Measurements from ENCODE around the gene FALEC. TPM values are rescaled to one million over a fixed set of nuclear protein-coding genes. Genes with fewer than 3 reads are reported as not detected.

FALEC gene
- total RNA-seq, 1 donor = 1.3 TPM

GRCh38 chr1:150548632-150549495 lies 33.3 kb downstream of the FALEC start, which contains the start of gene ADAMTSL4:
ADAMTSL4 (plus strand) TSS chr1:150549408; CDS start chr1:150552289, 2,881 bp downstream.
- H3K4me3 ChIP-seq (ENCODE audit: low read depth, low read length) = peak within 1 kb of the TSS; percentile 64
- peak; percentile 89 for DNase-seq (ENCODE audit: low read depth)
- peak; percentile 28 for TF ChIP-seq CTCF (IDR thresholded peaks at IDR 0.05; ENCODE audit: insufficient read depth, low read depth, low read length)

- no peak for DNase-seq (ENCODE audit: low read depth)
- TF ChIP-seq CTCF (IDR thresholded peaks at IDR 0.05; ENCODE audit: insufficient read depth, low read depth, low read length) = peak; percentile 6
- H3K4me3 ChIP-seq (ENCODE audit: low read depth, low read length) = peak overlapping the region; percentile 64
These were observed 34.1 kb downstream of the FALEC start for GRCh38 chr1:150549496-150550221.

- H3K4me3 ChIP-seq (ENCODE audit: low read depth, low read length) = peak overlapping the region; percentile 64
These were observed 34.9 kb downstream of the FALEC start for GRCh38 chr1:150550222-150551050.

GRCh38 chr1:150551051-150551783 lies 35.7 kb downstream of the FALEC start:
- DNase-seq (ENCODE audit: low read depth) = no peak
- H3K4me3 ChIP-seq (ENCODE audit: low read depth, low read length) = peak overlapping the region; percentile 12
- TF ChIP-seq CTCF (IDR thresholded peaks at IDR 0.05; ENCODE audit: insufficient read depth, low read depth, low read length) = no peak

More at GRCh38 chr1:150550222-150551050, 34.9 kb downstream of the FALEC start:
- no peak for TF ChIP-seq CTCF (IDR thresholded peaks at IDR 0.05; ENCODE audit: insufficient read depth, low read depth, low read length)
- DNase-seq (ENCODE audit: low read depth) = peak; percentile 31

- TF ChIP-seq CTCF (IDR thresholded peaks at IDR 0.05; ENCODE audit: insufficient read depth, low read depth, low read length) = no peak
- no peak overlapping the region for H3K4me3 ChIP-seq (ENCODE audit: low read depth, low read length)
- DNase-seq (ENCODE audit: low read depth) = no peak
These were observed 36.2 kb downstream of the FALEC start for GRCh38 chr1:150551784-150552127.

Data from fibroblast of villous mesenchyme (primary cell).